ENCODE measurements around the gene KIAA0586.
A peak's percentile ranks its signal among the peaks of the same experiment; 100 is the strongest.
"Not testable (repeated sequence)": the region's sequence is repeated elsewhere in the genome, so short reads cannot be mapped to it uniquely, and the experiment has no call there.

Gene KIAA0586

GRCh38 chr14:58465421-58465820, 37.9 kb downstream of the KIAA0586 start:
- DNase-seq: no peak

- no peak for DNase-seq
These were observed 38.9 kb downstream of the KIAA0586 start for GRCh38 chr14:58466459-58466858.

- no peak for DNase-seq
These were observed 40.1 kb downstream of the KIAA0586 start for GRCh38 chr14:58467575-58467974.

GRCh38 chr14:58469309-58469708, 41.8 kb downstream of the KIAA0586 start:
- no peak for DNase-seq

- no peak for DNase-seq
These were observed 48.8 kb downstream of the KIAA0586 start for GRCh38 chr14:58476320-58476719.

- DNase-seq: no peak
These were observed 50.1 kb downstream of the KIAA0586 start for GRCh38 chr14:58477653-58478052.

GRCh38 chr14:58478329-58478728, 50.8 kb downstream of the KIAA0586 start:
- DNase-seq: not testable (repeated sequence)

GRCh38 chr14:58479975-58480374, 52.5 kb downstream of the KIAA0586 start:
- DNase-seq: no peak

- no peak for DNase-seq
These were observed 56.7 kb downstream of the KIAA0586 start for GRCh38 chr14:58484176-58484575.

- no peak for DNase-seq
These were observed 61.0 kb downstream of the KIAA0586 start for GRCh38 chr14:58488550-58488949.

- no peak for DNase-seq
These were observed 64.1 kb downstream of the KIAA0586 start for GRCh38 chr14:58491593-58491992.

GRCh38 chr14:58492044-58492443, 64.5 kb downstream of the KIAA0586 start:
- no peak for DNase-seq

GRCh38 chr14:58501214-58501816, 73.8 kb downstream of the KIAA0586 start:
- peak; percentile 54 for DNase-seq

GRCh38 chr14:58513272-58513671, 85.8 kb downstream of the KIAA0586 start:
- DNase-seq: no peak

- no peak for DNase-seq
These were observed 90.1 kb downstream of the KIAA0586 start for GRCh38 chr14:58517592-58517991.

- DNase-seq: not testable (repeated sequence)
These were observed 98.2 kb downstream of the KIAA0586 start for GRCh38 chr14:58525691-58526090.

GRCh38 chr14:58533446-58533845, 105.9 kb downstream of the KIAA0586 start:
- DNase-seq: peak; percentile 81

- DNase-seq: no peak
These were observed 107.5 kb downstream of the KIAA0586 start for GRCh38 chr14:58535044-58535443.

- DNase-seq: no peak
These were observed 109.5 kb downstream of the KIAA0586 start for GRCh38 chr14:58537004-58537403.

- no peak for DNase-seq
These were observed 113.5 kb downstream of the KIAA0586 start for GRCh38 chr14:58540749-58541632.

GRCh38 chr14:58541633-58542022, 114.1 kb downstream of the KIAA0586 start:
- no peak for DNase-seq

GRCh38 chr14:58543253-58543652, 115.7 kb downstream of the KIAA0586 start:
- DNase-seq: no peak

GRCh38 chr14:58547649-58548048, 120.1 kb downstream of the KIAA0586 start:
- DNase-seq: no peak

GRCh38 chr14:58549105-58549757, 121.7 kb downstream of the KIAA0586 start:
- DNase-seq: no peak

All from midbrain (tissue), 1 donor.